Endothelial cell of umbilical vein (primary cell): ENCODE measurements around the gene ADARB1. TPM values are rescaled to one million over a fixed set of nuclear protein-coding genes. Genes with fewer than 3 reads are reported as not detected.

Source experiments
- BruUV-seq: library from RNA; stranded (reverse); fragments of 400-500 nt; replicated peaks from 2 replicates; lab custom pipeline; 2021; lab: Mats Ljungman, UMichigan
- CTCF ChIA-PET: fragments of 300-600, 350-600 bp; sonication (Branson Sonifier 250); formaldehyde crosslinking; loops from one replicate; lab custom pipeline; 2021; ENCODE audit warnings: antibody characterized with exemption, inconsistent platforms; lab: Charles Lee
- POLR2A ChIA-PET: fragments of 300-600, 350-600 bp; sonication (Branson Sonifier 250); formaldehyde crosslinking; loops from one replicate; lab custom pipeline; 2021; ENCODE audit warnings: antibody characterized with exemption, inconsistent platforms; lab: Charles Lee
- DNase-seq: peaks from one replicate; pipeline ENCODE4 v3.0.0-alpha.2; 2011; ENCODE audit warnings: low read depth, low spot score
- FAIRE-seq: peaks from 2 replicates; lab custom pipeline; 2011; peaks lifted over from hg19 to GRCh38; lab: Jason Lieb, UNC
- H2AFZ ChIP-seq: 2 replicates; pipeline ENCODE4 v1.6.0; 2012; ENCODE audit warnings: low read depth, low read length, control low read depth, inconsistent platforms
- H3K27ac ChIP-seq: 2 replicates; pipeline ENCODE4 v1.5.1; 2011; ENCODE audit warnings: low read depth, mild to moderate bottlenecking, control low read depth, low read length, moderate library complexity; ENCODE audit not compliant: insufficient read depth
- H3K27me3 ChIP-seq, 2 experiments: 2 replicates each; pipeline versions ENCODE4 v1.6.0 to v1.6.1; 2011; ENCODE audit warnings: low read length in 2 of 2, mixed read lengths in 1 of 2; ENCODE audit not compliant: control insufficient read depth in 2 of 2, insufficient read depth in 2 of 2
- H3K36me3 ChIP-seq, 2 experiments: 2 replicates in 1 of 2; 3 replicates in 1 of 2; pipeline ENCODE4 v1.5.1; 2011; ENCODE audit warnings: low read length in 2 of 2, mild to moderate bottlenecking in 1 of 2, moderate library complexity in 1 of 2; ENCODE audit not compliant: control insufficient read depth in 2 of 2, insufficient read depth in 2 of 2; ENCODE audit errors: extremely low read depth in 1 of 2
- H3K4me1 ChIP-seq: 3 replicates; pipeline ENCODE4 v1.5.1; 2011; ENCODE audit warnings: mild to moderate bottlenecking, low read length; ENCODE audit not compliant: control insufficient read depth, insufficient read depth; ENCODE audit errors: extremely low read depth
- H3K4me2 ChIP-seq: 2 replicates; pipeline ENCODE4 v1.6.1; 2011; ENCODE audit warnings: low read length, control low read depth, mixed read lengths; ENCODE audit not compliant: insufficient read depth
- H3K4me3 ChIP-seq, 3 experiments: fragments of 200-600 bp in 1 of 3; sonication (generic), shearing (Covaris generic) in 1 of 3; replicated peaks in 1 of 3; 2 replicates each; pipeline ENCODE4 v1.5.1; 2011 to 2016; ENCODE audit warnings: control low read depth in 3 of 3, low read length in 3 of 3, mild to moderate bottlenecking in 2 of 3, inconsistent platforms in 1 of 3, low read depth in 1 of 3, moderate library complexity in 1 of 3; ENCODE audit not compliant: insufficient read depth in 1 of 3
- H3K79me2 ChIP-seq: 2 replicates; pipeline ENCODE4 v1.6.0; 2012; ENCODE audit warnings: low read length, inconsistent platforms; ENCODE audit not compliant: control insufficient read depth, insufficient read depth
- H3K9ac ChIP-seq: replicated peaks from 2 replicates; pipeline ENCODE3; 2011; ENCODE audit warnings: low read length, control low read depth; ENCODE audit not compliant: insufficient read depth; ENCODE audit errors: extremely low read depth
- H3K9me1 ChIP-seq: replicated peaks from 3 replicates; pipeline ENCODE4 v1.6.0; 2011; ENCODE audit warnings: mild to moderate bottlenecking, low read length; ENCODE audit not compliant: control insufficient read depth, insufficient read depth; ENCODE audit errors: extremely low read depth
- H3K9me3 ChIP-seq: replicated peaks from 2 replicates; pipeline ENCODE4 v1.5.1; 2012; ENCODE audit warnings: low read length, inconsistent platforms; ENCODE audit not compliant: control insufficient read depth, insufficient read depth
- H4K20me1 ChIP-seq: replicated peaks from 2 replicates; pipeline ENCODE3; 2011; ENCODE audit warnings: mild to moderate bottlenecking, low read length; ENCODE audit not compliant: control insufficient read depth, insufficient read depth; ENCODE audit errors: extremely low read depth
- EZH2 ChIP-seq: IDR thresholded peaks from 2 replicates; pipeline ENCODE4 v1.6.1; 2012; ENCODE audit warnings: borderline replicate concordance, low read depth, mild to moderate bottlenecking, moderate library complexity, low read length, inconsistent platforms; ENCODE audit not compliant: severe bottlenecking
- FOS ChIP-seq: IDR thresholded peaks from 2 replicates; pipeline ENCODE4 v1.6.1; 2011; ENCODE audit warnings: mild to moderate bottlenecking, low read length, moderate library complexity, borderline replicate concordance; ENCODE audit not compliant: insufficient read depth
- GATA2 ChIP-seq: IDR thresholded peaks from 2 replicates; pipeline ENCODE4 v1.7.0; 2011; ENCODE audit warnings: low read depth, mild to moderate bottlenecking, moderate library complexity, mixed read lengths, low read length; ENCODE audit not compliant: insufficient read length, insufficient read depth
- JUN ChIP-seq: IDR thresholded peaks from 2 replicates; pipeline ENCODE4 v1.6.1; 2011; ENCODE audit warnings: borderline replicate concordance, low read depth; ENCODE audit not compliant: insufficient read length, insufficient read depth
- MYC ChIP-seq: IDR thresholded peaks from one replicate; pipeline ENCODE4 v1.6.1; 2011; ENCODE audit warnings: mild to moderate bottlenecking, low read depth, low read length
- POLR2A ChIP-seq: IDR thresholded peaks from 2 replicates; pipeline ENCODE4 v1.6.1; 2012; ENCODE audit warnings: low read depth, mild to moderate bottlenecking, control low read depth, low read length
- POLR2AphosphoS5 ChIP-seq: IDR thresholded peaks from 2 replicates; pipeline ENCODE4 v1.6.1; 2012; ENCODE audit warnings: low read depth, mild to moderate bottlenecking, control low read depth, low read length, moderate library complexity; ENCODE audit not compliant: insufficient read depth
- dilution Hi-C: fragments of 300-500 bp; cut with MboI; formaldehyde crosslinking; loops from one replicate; pipeline ENCODE4 v1.15.0; 2019; ENCODE audit warnings: low sequenced_read_pairs; ENCODE audit not compliant: extremely low pct_ligation_motif_present
- intact Hi-C: fragments of 100-400 bp; cut with micrococcal nuclease; formaldehyde crosslinking; loops from one replicate; pipeline ENCODE4 v1.10.0; 2022
- polyA plus RNA-seq, 4 experiments: library from polyadenylated mRNA; depleted of rRNA in 3 of 4; stranded (reverse) in 3 of 4; unstranded in 1 of 4; fragments of >200 nt; gene quantifications; 2 replicates each; pipeline versions ENCODE4 v1.2.1 to v1.2.3, GENCODE V29; 2011 to 2012; ENCODE audit warnings: missing spikeins in 1 of 4
- total RNA-seq: library from RNA; stranded (reverse); gene quantifications from 2 replicates; pipeline ENCODE4 v1.2.3, GENCODE V29; 2021
- TF ChIP-seq, protein P1 (sequence below): IDR thresholded peaks from 2 replicates; pipeline ENCODE4 v1.6.1; 2011; ENCODE audit not compliant: insufficient read depth, insufficient read length
- TF ChIP-seq, protein P2 (sequence below), 2 donors: IDR thresholded peaks; 1 replicate in 1 of 2; 2 replicates in 1 of 2; pipeline ENCODE4 v1.5.1; 2011; ENCODE audit warnings: low read length in 2 of 2, mild to moderate bottlenecking in 2 of 2, moderate library complexity in 2 of 2, control low read depth in 1 of 2, inconsistent platforms in 1 of 2, low read depth in 1 of 2; ENCODE audit not compliant: insufficient read depth in 1 of 2; ENCODE audit errors: extremely low read depth in 1 of 2

Gene ADARB1
- total and polyA plus RNA-seq, 2 donors (not counting 3 experiments of a cell fraction or from before 2014, with no cell fraction given), result 32.5 to 54.3 TPM

GRCh38 chr21:45029298-45029947, 45.0 kb upstream of the ADARB1 start:
- ChIA-PET POLR2A (no interaction called here), CTCF (interaction anchor here (1.0 to 1.1 kb wide), 4 partner anchors 17 to 73 kb away, joined by 3 read pairs; no protein-coding TSS in a partner anchor)

More at GRCh38 chr21:45029298-45029947, 45.0 kb upstream of the ADARB1 start:
- H3K4me3 ChIP-seq, result no peak overlapping the region
- no peak overlapping the region for H3K27ac ChIP-seq
- no peak for DNase-seq
- no peak overlapping the region for H3K9ac ChIP-seq
- no peaks in the 10 kb centered on the region for H4K20me1 ChIP-seq
- TF ChIP-seq, protein P1, sequence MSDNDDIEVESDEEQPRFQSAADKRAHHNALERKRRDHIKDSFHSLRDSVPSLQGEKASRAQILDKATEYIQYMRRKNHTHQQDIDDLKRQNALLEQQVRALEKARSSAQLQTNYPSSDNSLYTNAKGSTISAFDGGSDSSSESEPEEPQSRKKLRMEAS, result no peak
- TF ChIP-seq, protein P2, sequence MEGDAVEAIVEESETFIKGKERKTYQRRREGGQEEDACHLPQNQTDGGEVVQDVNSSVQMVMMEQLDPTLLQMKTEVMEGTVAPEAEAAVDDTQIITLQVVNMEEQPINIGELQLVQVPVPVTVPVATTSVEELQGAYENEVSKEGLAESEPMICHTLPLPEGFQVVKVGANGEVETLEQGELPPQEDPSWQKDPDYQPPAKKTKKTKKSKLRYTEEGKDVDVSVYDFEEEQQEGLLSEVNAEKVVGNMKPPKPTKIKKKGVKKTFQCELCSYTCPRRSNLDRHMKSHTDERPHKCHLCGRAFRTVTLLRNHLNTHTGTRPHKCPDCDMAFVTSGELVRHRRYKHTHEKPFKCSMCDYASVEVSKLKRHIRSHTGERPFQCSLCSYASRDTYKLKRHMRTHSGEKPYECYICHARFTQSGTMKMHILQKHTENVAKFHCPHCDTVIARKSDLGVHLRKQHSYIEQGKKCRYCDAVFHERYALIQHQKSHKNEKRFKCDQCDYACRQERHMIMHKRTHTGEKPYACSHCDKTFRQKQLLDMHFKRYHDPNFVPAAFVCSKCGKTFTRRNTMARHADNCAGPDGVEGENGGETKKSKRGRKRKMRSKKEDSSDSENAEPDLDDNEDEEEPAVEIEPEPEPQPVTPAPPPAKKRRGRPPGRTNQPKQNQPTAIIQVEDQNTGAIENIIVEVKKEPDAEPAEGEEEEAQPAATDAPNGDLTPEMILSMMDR (IDR thresholded peaks at IDR 0.05; ENCODE audit: extremely low read depth in 1 of 2, insufficient read depth in 1 of 2, low read depth in 1 of 2, low read length in 2 of 2), result no peak
- TF ChIP-seq FOS, result no peak
- no peak for TF ChIP-seq JUN
- TF ChIP-seq MYC, result no peak
- no peak for TF ChIP-seq POLR2A
- no peak for TF ChIP-seq EZH2
- no peak for TF ChIP-seq GATA2
- no peak for TF ChIP-seq POLR2AphosphoS5
- no peaks in the 10 kb centered on the region for H3K9me1 ChIP-seq
- no peaks in the 10 kb centered on the region for H3K9me3 ChIP-seq
- no peaks in the 10 kb centered on the region for H3K36me3 ChIP-seq
- H3K4me2 ChIP-seq, result no peak overlapping the region
- dilution Hi-C loops, result no loop called here
- no peaks in the 10 kb centered on the region for H3K79me2 ChIP-seq
- intact Hi-C loops, result no loop called here
- no peak overlapping the region for H2AFZ ChIP-seq
- H3K4me1 ChIP-seq, result no peaks in the 10 kb centered on the region
- no peak for FAIRE-seq
- no peaks in the 10 kb centered on the region for H3K27me3 ChIP-seq
- no TSS peak for BruUV-seq
